ENCODE measurements around the gene RALY.

RALY gene

DNA sequence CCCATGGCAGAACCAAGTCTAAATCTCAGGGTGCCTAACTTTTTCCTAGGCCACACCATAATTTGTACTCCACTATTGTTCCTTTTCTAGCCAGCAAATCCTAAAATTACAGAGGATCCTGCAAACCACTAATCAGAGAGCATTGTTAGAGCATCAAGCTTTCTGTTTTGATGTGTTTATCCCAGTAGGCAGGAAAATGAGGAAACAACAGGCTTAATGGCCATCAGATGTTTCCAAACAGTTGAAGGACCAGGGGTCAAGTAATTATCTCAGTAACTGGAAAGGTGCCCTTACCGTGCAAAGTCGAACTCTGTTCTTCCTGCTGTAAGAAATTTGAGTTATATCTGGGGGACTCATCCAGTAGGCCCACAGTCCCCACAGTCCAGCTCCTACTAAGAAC, 58.7 kb downstream of the RALY start:
- no peak for DNase-seq

GRCh38 chr20:34055290-34055689, 61.6 kb downstream of the RALY start:
- DNase-seq, result no peak

DNA sequence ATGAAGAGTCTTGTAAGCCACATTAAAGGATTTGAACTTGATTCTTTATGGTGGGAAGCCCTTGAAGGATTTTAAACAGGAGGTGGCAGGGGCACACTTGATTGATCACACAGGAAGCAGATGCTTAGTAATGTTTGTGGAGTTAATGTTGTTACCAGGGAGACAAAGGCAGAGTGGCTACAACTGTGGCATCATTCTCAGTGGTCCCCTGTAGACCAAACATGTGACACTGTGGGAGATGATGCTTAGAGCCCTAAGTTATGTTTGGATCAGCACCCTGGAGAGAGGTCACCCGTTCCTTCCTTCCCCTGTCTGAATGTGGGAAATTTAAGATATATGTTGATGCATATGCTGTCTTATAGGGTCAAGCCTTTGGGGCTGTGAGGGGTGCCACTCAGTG, 65.1 kb downstream of the RALY start:
- peak in 1 of 2 experiments; percentile 54 for DNase-seq

DNA sequence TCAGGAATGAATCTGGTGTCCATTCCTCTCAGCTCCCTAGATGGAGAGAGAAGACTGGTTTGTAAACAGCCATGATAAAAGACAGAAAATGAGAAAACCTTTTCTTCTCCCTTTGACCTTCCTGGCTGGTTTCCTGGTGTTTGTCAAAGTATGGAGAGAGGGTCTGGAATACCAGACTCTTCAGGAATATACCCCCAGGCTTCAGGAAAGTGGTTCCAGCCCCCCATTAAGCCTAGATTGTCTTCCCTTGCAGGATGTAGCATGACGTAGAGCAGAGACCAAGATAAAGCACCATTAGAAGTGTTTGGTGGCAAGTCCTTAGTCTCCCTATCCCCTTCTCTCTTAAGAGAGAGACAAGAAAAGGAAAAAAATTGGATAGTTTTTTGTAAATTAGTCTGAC, 67.3 kb downstream of the RALY start:
- DNase-seq, result no peak

DNA sequence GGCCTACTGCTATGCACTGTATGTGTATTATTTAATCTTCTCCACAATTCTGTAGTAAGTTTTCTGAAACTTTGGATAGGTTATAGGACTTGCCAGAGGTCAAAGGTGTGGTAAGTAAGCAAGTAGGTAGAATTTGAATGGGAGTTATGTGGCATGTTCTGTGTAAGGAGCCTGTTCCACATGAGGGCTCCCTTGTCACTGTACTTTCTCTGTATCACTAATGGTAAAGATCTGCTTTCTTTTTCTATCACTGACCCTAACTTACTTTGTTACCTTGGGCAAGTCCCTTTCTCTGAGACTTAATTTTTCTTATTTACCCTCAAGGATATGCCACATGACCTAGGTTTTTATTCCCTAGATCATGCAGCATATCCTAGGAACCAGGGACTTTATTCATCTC, 68.0 kb downstream of the RALY start:
- no peak for DNase-seq

GRCh38 chr20:34062570-34063482, 69.1 kb downstream of the RALY start:
- no peak for DNase-seq

- no peak for DNase-seq
These were observed 70.6 kb downstream of the RALY start for GRCh38 chr20:34064286-34064685.

DNA sequence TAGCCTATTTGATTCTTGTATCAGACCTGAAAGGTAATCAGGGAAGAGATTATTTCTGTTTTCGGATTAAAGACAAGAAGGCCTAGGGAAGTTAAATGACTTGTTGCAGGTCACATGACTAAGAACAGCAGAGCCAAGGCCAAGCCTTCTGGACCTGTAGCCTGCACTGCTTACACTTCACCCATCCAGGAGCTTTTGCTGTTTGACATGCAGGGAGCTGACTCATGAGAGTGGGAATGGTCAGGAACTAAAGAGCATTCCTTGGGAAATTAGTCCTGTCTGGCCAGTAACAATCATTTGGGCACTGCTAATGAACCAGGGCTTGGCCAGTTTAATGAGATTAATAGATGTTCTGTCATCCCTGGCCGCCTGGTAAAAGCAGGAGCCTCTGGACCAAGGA, 71.5 kb downstream of the RALY start:
- DNase-seq, result no peak

DNA sequence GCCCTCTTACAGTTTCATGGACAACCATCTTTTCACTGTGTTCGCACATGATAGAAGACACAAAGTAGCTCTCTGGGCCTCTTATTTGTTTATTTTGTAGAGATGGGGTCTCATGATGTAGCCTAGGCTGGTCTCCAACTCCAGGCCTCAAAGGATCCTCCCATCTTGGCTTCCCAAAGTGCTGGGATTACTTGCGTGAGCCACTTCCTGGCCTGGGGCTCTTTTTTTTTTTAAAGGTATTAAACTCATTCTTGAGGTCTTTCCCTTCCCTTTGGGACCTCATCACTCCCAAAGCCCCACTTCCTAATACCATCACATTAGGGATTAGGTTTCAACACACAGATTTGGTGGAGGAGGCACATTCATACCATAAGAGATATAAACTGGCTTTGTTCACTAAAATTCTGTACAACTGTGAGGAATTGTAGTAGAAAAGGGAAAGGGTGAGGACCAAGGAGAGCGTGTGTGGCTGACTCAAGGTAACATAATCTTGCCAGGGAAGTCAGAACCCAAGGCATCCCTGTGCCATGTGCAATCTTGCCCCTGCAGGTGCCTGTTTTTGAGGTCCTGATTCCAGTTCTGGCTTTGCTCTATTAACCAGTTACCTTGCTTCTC, 72.9 kb downstream of the RALY start:
- no peak for DNase-seq

DNA sequence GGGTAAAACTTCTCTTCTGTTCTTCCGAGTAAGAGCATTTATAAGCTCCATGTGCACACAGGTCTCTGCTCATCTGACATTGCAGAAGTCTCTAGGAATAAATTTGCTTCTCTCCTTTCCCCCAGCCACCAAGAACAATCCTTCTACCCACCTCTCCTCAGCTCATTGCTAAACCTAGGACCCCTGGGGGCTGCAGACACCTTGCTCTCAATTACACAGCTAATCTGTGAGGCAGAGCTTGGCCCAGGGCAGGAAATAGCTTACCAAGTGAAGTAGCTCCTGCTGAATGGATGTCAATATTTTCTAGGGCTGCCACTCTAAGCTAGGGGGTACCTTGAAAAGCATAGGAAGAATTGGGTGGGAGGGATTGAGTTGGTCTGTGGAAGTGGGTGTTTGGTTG, 74.3 kb downstream of the RALY start:
- DNase-seq, result no peak

DNA sequence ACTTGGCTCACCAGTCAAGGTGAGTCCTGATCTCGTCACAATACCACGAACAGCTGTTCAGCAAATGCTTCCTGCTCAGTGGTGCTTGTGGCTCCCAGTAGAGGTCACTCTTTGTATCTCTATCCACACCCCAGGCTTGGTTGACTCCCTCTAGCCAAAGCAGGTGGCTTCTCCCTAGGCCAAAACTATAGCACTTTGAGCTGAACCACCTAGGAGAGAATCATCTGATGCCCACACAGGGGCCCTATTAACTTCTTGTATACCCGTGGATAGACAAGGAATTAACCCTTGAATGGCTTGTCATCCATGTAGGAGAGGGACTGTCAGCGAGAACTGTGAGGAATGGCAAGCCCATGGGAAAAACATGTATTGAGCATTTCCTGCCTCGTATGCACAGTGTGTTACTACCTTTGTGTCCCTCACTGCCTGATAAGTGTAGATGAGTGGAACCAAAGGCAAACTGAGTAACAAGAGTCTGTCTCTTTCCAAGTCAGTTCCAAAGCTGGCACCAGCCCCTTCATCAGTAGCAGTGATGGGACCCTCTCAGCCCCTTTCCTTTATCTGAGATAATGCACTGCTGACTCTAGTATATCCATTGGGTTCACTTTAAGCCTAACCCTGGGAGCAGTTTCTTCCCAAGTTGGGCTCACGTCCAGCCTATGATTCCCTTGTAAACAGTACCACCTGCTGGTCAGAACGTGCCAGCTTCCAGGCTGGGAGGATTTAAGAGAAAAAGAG, 75.8 kb downstream of the RALY start:
- peak; percentile 88 to 94 for DNase-seq

DNA sequence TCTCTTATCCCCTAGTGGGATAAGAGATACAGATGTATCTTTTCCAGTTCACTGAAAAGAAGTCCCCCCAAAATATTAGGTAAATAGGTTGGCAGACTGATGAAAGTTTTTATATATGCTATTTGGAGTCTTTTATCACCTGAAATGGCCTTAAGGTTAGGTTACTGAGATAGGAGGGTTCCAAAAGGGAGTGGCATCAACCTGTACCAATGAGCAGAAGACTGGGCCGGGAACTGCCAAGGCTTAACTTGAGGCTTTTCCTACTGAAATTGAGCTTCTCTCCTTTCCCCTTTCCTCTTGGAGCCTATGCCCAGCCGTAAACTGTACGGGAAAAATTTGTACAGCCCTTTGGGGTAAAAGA, 76.3 kb downstream of the RALY start:
- DNase-seq, result no peak

- no peak for DNase-seq
These were observed 77.1 kb downstream of the RALY start for GRCh38 chr20:34070859-34071258.

DNA sequence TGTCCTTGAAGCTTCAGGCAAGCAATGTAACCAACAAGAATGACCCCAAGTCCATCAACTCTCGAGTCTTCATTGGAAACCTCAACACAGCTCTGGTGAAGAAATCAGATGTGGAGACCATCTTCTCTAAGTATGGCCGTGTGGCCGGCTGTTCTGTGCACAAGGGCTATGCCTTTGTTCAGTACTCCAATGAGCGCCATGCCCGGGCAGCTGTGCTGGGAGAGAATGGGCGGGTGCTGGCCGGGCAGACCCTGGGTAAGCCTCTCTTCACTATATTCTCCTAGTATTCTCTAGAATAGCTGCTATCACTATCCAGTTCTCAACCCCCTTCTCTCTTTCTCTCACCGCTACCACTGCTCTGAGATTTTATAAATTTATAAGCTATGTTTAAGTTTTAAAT, 78.4 kb downstream of the RALY start:
- no peak for DNase-seq

GRCh38 chr20:34072778-34073177, 79.1 kb downstream of the RALY start:
- DNase-seq, result no peak

GRCh38 chr20:34074101-34074760, 80.5 kb downstream of the RALY start:
- no peak for DNase-seq

GRCh38 chr20:34075647-34076046, 81.9 kb downstream of the RALY start:
- no peak for DNase-seq

- DNase-seq, result no peak
These were observed 83.2 kb downstream of the RALY start for GRCh38 chr20:34076952-34077351.

GRCh38 chr20:34078540-34078939, 84.8 kb downstream of the RALY start:
- DNase-seq, result no peak

DNA sequence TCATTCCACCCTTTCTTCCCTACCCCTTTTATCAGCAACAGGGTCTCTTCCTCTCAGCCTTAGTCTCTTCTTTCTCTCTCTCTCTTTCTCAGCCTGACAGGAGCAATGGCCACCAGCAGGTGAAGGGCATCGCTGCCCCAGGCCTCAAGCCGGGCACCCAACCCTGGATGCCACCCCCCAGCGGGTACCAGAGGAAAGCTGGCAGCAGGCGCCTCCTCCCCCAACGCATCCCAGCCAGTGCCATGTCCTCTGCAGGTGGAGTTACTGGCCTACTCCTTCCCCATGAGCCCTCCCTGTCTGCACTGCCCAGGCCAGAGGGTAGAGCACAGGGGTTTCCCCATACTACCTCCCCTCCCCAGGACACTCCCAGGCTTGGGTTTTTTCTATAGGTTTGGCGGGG, 86.1 kb downstream of the RALY start:
- no peak for DNase-seq

- DNase-seq, result no peak
These were observed 88.6 kb downstream of the RALY start for GRCh38 chr20:34082232-34082887.

- no peak for DNase-seq
These were observed 89.4 kb downstream of the RALY start for GRCh38 chr20:34083137-34083536.

DNA sequence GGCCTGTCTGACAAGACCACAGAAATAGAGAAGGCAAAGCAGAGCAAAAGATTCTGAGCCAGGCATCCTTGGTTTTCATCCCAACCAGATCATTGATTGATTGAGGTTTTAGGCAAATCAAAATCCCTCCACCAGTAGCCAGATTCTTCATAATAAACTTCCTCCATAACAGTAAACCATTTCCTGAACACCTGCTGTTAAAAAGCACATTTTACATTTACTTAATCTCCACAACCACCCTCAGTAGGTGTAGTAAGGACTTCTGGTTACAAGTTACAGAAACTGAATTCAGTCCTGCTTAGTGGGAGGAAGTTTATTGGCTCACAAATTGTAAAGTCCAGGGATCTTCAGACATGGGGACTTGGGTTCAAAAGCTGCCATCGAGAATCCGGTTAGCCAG, 90.1 kb downstream of the RALY start:
- DNase-seq, result no peak
